ENCODE results near the gene ZFP1. TPM values are rescaled to one million over a fixed set of nuclear protein-coding genes. Genes with fewer than 3 reads are reported as not detected.
"Not testable (repeated sequence)": the region's sequence is repeated elsewhere in the genome, so short reads cannot be mapped to it uniquely, and the experiment has no call there.

ZFP1 gene
- total and polyA plus RNA-seq, 2 donors (not counting 1 experiment from before 2014, with no cell fraction given) = 9.8 to 14.4 TPM

DNA sequence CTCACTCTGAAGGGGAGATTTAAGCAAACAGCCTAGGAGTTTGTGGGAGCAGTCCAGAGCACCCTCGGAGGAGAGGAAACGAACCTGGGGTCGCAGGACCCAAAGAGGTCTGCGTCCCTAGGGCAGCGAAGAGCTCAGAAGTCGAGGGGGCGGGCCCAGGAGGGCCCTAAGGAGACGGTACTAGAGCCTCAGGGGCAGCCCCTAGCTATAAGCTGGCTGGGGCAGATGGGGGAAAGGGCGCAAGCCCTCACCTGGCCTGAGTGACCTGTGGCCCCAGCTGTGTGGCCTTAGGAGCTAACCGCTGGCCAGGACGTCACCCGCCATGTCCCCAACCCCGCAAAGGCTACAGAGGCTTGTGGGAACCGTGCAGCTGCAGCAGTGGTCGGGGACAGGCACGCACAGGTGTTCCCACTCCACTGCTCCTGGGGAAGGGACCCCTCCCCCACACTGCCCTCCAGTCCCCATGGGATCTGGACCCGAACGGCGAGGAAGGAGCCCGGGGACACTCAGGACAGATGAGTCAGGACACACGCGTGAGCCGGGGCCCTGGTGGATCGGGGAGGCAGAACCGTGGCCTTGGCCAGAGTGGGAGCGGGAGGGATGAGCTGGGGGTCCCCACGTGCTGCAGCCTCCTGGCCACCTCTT, 60.7 kb downstream of the ZFP1 start:
- no peak overlapping the region for H3K9ac ChIP-seq (ENCODE audit: insufficient read depth, low read length)
- H3K36me3 ChIP-seq (ENCODE audit: control insufficient read depth, insufficient read depth, low read length) = no peaks in the 10 kb centered on the region
- no peak overlapping the region for H2AFZ ChIP-seq (ENCODE audit: low read length)
- no peaks in the 10 kb centered on the region for H3K27me3 ChIP-seq (ENCODE audit: control insufficient read depth, insufficient read depth, low read length)
- no peaks in the 10 kb centered on the region for H4K20me1 ChIP-seq (ENCODE audit: control insufficient read depth, extremely low read depth, insufficient read depth, low read length)
- no peak for TF ChIP-seq CTCF (conservative IDR thresholded peaks at IDR 0.05 in 1 of 2, IDR thresholded peaks at IDR 0.05 in 1 of 2; ENCODE audit: low read depth in 1 of 2, low read length in 2 of 2)
- TF ChIP-seq EZH2 (IDR thresholded peaks at IDR 0.05; ENCODE audit: low read length, missing control alignments) = no peak
- H3K9me3 ChIP-seq (ENCODE audit: control insufficient read depth, insufficient read depth, low read depth, low read length) = no peaks in the 10 kb centered on the region
- H3K79me2 ChIP-seq (ENCODE audit: control insufficient read depth, insufficient read depth, low read length) = no peaks in the 10 kb centered on the region
- H3K4me1 ChIP-seq (ENCODE audit: control insufficient read depth, extremely low read depth, insufficient read depth, low read length) = no peaks in the 10 kb centered on the region
- no peak overlapping the region for H3K4me2 ChIP-seq (ENCODE audit: extremely low read depth, insufficient read depth, low read length)
- DNase-seq (ENCODE audit: low read depth in 2 of 2) = no peak
- H3K27ac ChIP-seq (ENCODE audit: insufficient read depth, low read length) = no peak overlapping the region
- no peak overlapping the region for H3K4me3 ChIP-seq (replicated peaks in 1 of 4; ENCODE audit: control extremely low read depth in 1 of 4, insufficient read depth in 1 of 4, low read depth in 3 of 4, low read length in 4 of 4)

- H4K20me1 ChIP-seq (ENCODE audit: control insufficient read depth, extremely low read depth, insufficient read depth, low read length); H3K36me3 ChIP-seq (ENCODE audit: control insufficient read depth, insufficient read depth, low read length); H3K4me3 ChIP-seq (replicated peaks in 1 of 4; ENCODE audit: control extremely low read depth in 1 of 4, insufficient read depth in 1 of 4, low read depth in 3 of 4, low read length in 4 of 4); H3K9me3 ChIP-seq (ENCODE audit: control insufficient read depth, insufficient read depth, low read depth, low read length); H2AFZ ChIP-seq (ENCODE audit: low read length); H3K79me2 ChIP-seq (ENCODE audit: control insufficient read depth, insufficient read depth, low read length); DNase-seq (ENCODE audit: low read depth in 2 of 2); H3K4me2 ChIP-seq (ENCODE audit: extremely low read depth, insufficient read depth, low read length); H3K27ac ChIP-seq (ENCODE audit: insufficient read depth, low read length); H3K4me1 ChIP-seq (ENCODE audit: control insufficient read depth, extremely low read depth, insufficient read depth, low read length); H3K27me3 ChIP-seq (ENCODE audit: control insufficient read depth, insufficient read depth, low read length); H3K9ac ChIP-seq (ENCODE audit: insufficient read depth, low read length): not testable (repeated sequence)
Measured at GRCh38 chr16:75209514-75209913, 61.2 kb downstream of the ZFP1 start.

GRCh38 chr16:75209944-75210343, 61.6 kb downstream of the ZFP1 start:
- H3K27ac ChIP-seq (ENCODE audit: insufficient read depth, low read length) = no peak overlapping the region
- no peaks in the 10 kb centered on the region for H3K9me3 ChIP-seq (ENCODE audit: control insufficient read depth, insufficient read depth, low read depth, low read length)
- no peaks in the 10 kb centered on the region for H3K4me1 ChIP-seq (ENCODE audit: control insufficient read depth, extremely low read depth, insufficient read depth, low read length)
- no peaks in the 10 kb centered on the region for H3K27me3 ChIP-seq (ENCODE audit: control insufficient read depth, insufficient read depth, low read length)
- DNase-seq (ENCODE audit: low read depth in 2 of 2) = no peak
- no peak overlapping the region for H2AFZ ChIP-seq (ENCODE audit: low read length)
- TF ChIP-seq CTCF (conservative IDR thresholded peaks at IDR 0.05 in 1 of 2, IDR thresholded peaks at IDR 0.05 in 1 of 2; ENCODE audit: low read depth in 1 of 2, low read length in 2 of 2) (no peak), EZH2 (IDR thresholded peaks at IDR 0.05; ENCODE audit: low read length, missing control alignments) (no peak)
- no peaks in the 10 kb centered on the region for H3K36me3 ChIP-seq (ENCODE audit: control insufficient read depth, insufficient read depth, low read length)
- no peaks in the 10 kb centered on the region for H4K20me1 ChIP-seq (ENCODE audit: control insufficient read depth, extremely low read depth, insufficient read depth, low read length)
- H3K9ac ChIP-seq (ENCODE audit: insufficient read depth, low read length) = no peak overlapping the region
- H3K79me2 ChIP-seq (ENCODE audit: control insufficient read depth, insufficient read depth, low read length) = no peaks in the 10 kb centered on the region
- no peak overlapping the region for H3K4me3 ChIP-seq (replicated peaks in 1 of 4; ENCODE audit: control extremely low read depth in 1 of 4, insufficient read depth in 1 of 4, low read depth in 3 of 4, low read length in 4 of 4)
- H3K4me2 ChIP-seq (ENCODE audit: extremely low read depth, insufficient read depth, low read length) = no peak overlapping the region

GRCh38 chr16:75211286-75211685, 63.0 kb downstream of the ZFP1 start:
- not testable (repeated sequence) for H3K4me3 ChIP-seq (replicated peaks in 1 of 4; ENCODE audit: control extremely low read depth in 1 of 4, insufficient read depth in 1 of 4, low read depth in 3 of 4, low read length in 4 of 4); H3K4me2 ChIP-seq (ENCODE audit: extremely low read depth, insufficient read depth, low read length); DNase-seq (ENCODE audit: low read depth in 2 of 2); H3K9me3 ChIP-seq (ENCODE audit: control insufficient read depth, insufficient read depth, low read depth, low read length); H3K27me3 ChIP-seq (ENCODE audit: control insufficient read depth, insufficient read depth, low read length); H3K36me3 ChIP-seq (ENCODE audit: control insufficient read depth, insufficient read depth, low read length); H3K9ac ChIP-seq (ENCODE audit: insufficient read depth, low read length); H3K4me1 ChIP-seq (ENCODE audit: control insufficient read depth, extremely low read depth, insufficient read depth, low read length); H3K79me2 ChIP-seq (ENCODE audit: control insufficient read depth, insufficient read depth, low read length); H4K20me1 ChIP-seq (ENCODE audit: control insufficient read depth, extremely low read depth, insufficient read depth, low read length); H2AFZ ChIP-seq (ENCODE audit: low read length); H3K27ac ChIP-seq (ENCODE audit: insufficient read depth, low read length)

Measured in fibroblast of lung (primary cell).